Ovary (tissue), 3 donors: ENCODE measurements around the gene TMPRSS12.
"Not testable (repeated sequence)": the region's sequence is repeated elsewhere in the genome, so short reads cannot be mapped to it uniquely, and the experiment has no call there.

Experiments used
- CTCF ChIP-seq, 3 donors: fragments of 450-650 bp in 2 of 3; fragments of 200-600 bp in 1 of 3; IDR thresholded peaks; one replicate each; pipeline versions ENCODE4 v1.5.1 to v1.8.0; 2016 to 2022; ENCODE audit warnings: antibody characterized with exemption in 3 of 3, mild to moderate bottlenecking in 1 of 3
- EP300 ChIP-seq: sonication (generic); formaldehyde crosslinking; IDR thresholded peaks from one replicate; pipeline ENCODE4 v1.6.1; 2017; ENCODE audit warnings: antibody characterized with exemption
- POLR2A ChIP-seq: fragments of 450-650 bp; IDR thresholded peaks from one replicate; pipeline ENCODE4 v1.6.1; 2017; ENCODE audit warnings: antibody characterized with exemption, mild to moderate bottlenecking, moderate library complexity
- donor health status: DM: no; HTN: no; CAD: no.

GRCh38 chr12:50809131-50809530 is 33.6 kb upstream of the TMPRSS12 start:
- not testable (repeated sequence) for TF ChIP-seq CTCF (IDR thresholded peaks at IDR 0.05); EP300; POLR2A
